ENCODE data around the gene TMED9.

GRCh38 chr5:177600508-177601018 is 8.6 kb downstream of the TMED9 start:
- TF ChIP-seq CTCF (IDR thresholded peaks at IDR 0.05) = no peak
- TF ChIP-seq POLR2A (IDR thresholded peaks at IDR 0.05) = no peak
